ENCODE results near the gene ENC1. TPM values are rescaled to one million over a fixed set of nuclear protein-coding genes. Genes with fewer than 3 reads are reported as not detected.
A peak's percentile ranks its signal among the peaks of the same experiment; 100 is the strongest.

Gene ENC1
- total and polyA plus RNA-seq, 3 donors from 2014 or later: 28.3 to 153 (median 89.7) TPM

- no peaks in the 10 kb centered on the region for H3K36me3 ChIP-seq (ENCODE audit: low read depth, missing control alignments)
- WGBS, 2 donors: 67 to 78% methylated on average over 2 of the region's 2 CpGs
- intact Hi-C loops (cut with DNase I; ENCODE audit: low total_unique reads): no loop called here
- no peaks in the 10 kb centered on the region for H3K9me3 ChIP-seq
- DNase-seq: no peak
- TF ChIP-seq CTCF (IDR thresholded peaks at IDR 0.05): no peak
- no peak for TF ChIP-seq POLR2A (IDR thresholded peaks at IDR 0.05)
- no peak overlapping the region for H3K27ac ChIP-seq
- no peaks in the 10 kb centered on the region for H3K4me1 ChIP-seq
- no peaks in the 10 kb centered on the region for H3K27me3 ChIP-seq
- H3K4me3 ChIP-seq: no peak overlapping the region
These were observed 52.6 kb downstream of the ENC1 start for GRCh38 chr5:74587890-74588289.

GRCh38 chr5:74587300-74587699 is 53.2 kb downstream of the ENC1 start:
- DNase-seq: no peak
- H3K27me3 ChIP-seq: no peaks in the 10 kb centered on the region
- TF ChIP-seq CTCF (IDR thresholded peaks at IDR 0.05): no peak
- no peaks in the 10 kb centered on the region for H3K4me1 ChIP-seq
- no peaks in the 10 kb centered on the region for H3K36me3 ChIP-seq (ENCODE audit: low read depth, missing control alignments)
- intact Hi-C loops (cut with DNase I; ENCODE audit: low total_unique reads): no loop called here
- H3K9me3 ChIP-seq: no peaks in the 10 kb centered on the region
- no peak overlapping the region for H3K4me3 ChIP-seq
- 58 to 65% methylated on average over 4 of the region's 4 CpGs for WGBS, 2 donors
- H3K27ac ChIP-seq: no peak overlapping the region

GRCh38 chr5:74586856-74587255 is 53.7 kb downstream of the ENC1 start:
- intact Hi-C loops (cut with DNase I; ENCODE audit: low total_unique reads): no loop called here
- Histone ChIP-seq H3K36me3 (ENCODE audit: low read depth, missing control alignments) (no peaks in the 10 kb centered on the region), H3K4me1 (no peaks in the 10 kb centered on the region), H3K27me3 (no peaks in the 10 kb centered on the region), H3K27ac (peak overlapping the region in 1 of 2 donors; percentile 23), H3K4me3 (no peak overlapping the region), H3K9me3 (no peaks in the 10 kb centered on the region)
- 45 to 71% methylated on average over 1 of the region's 1 CpG for WGBS, 2 donors
- no peak for DNase-seq
- TF ChIP-seq CTCF (IDR thresholded peaks at IDR 0.05) (no peak), POLR2A (IDR thresholded peaks at IDR 0.05) (no peak)

GRCh38 chr5:74582853-74583252 is 57.7 kb downstream of the ENC1 start:
- DNase-seq: no peak
- Histone ChIP-seq H3K27ac (no peak overlapping the region), H3K36me3 (ENCODE audit: low read depth, missing control alignments) (no peaks in the 10 kb centered on the region), H3K4me1 (no peaks in the 10 kb centered on the region), H3K27me3 (no peaks in the 10 kb centered on the region), H3K4me3 (no peak overlapping the region), H3K9me3 (no peaks in the 10 kb centered on the region)
- intact Hi-C loops (cut with DNase I; ENCODE audit: low total_unique reads): no loop called here
- no peak for TF ChIP-seq CTCF (IDR thresholded peaks at IDR 0.05)
- no peak for TF ChIP-seq POLR2A (IDR thresholded peaks at IDR 0.05)
- WGBS, 2 donors: 64 to 73% methylated on average over 4 of the region's 4 CpGs

GRCh38 chr5:74581988-74582365 is 58.6 kb downstream of the ENC1 start:
- DNase-seq: no peak
- Histone ChIP-seq H3K4me1 (peaks cover 3% of the 10 kb centered on the region), H3K27me3 (no peaks in the 10 kb centered on the region), H3K4me3 (no peak overlapping the region), H3K9me3 (no peaks in the 10 kb centered on the region), H3K27ac (no peak overlapping the region), H3K36me3 (ENCODE audit: low read depth, missing control alignments) (no peaks in the 10 kb centered on the region)
- WGBS, 2 donors: 98% methylated on average over 4 of the region's 4 CpGs
- TF ChIP-seq CTCF (IDR thresholded peaks at IDR 0.05) (no peak), POLR2A (IDR thresholded peaks at IDR 0.05) (no peak)
- intact Hi-C loops (cut with DNase I; ENCODE audit: low total_unique reads): no loop called here
